Kidney (tissue), 14 donors: Measurements from ENCODE around the gene ZNF277. TPM values are rescaled to one million over a fixed set of nuclear protein-coding genes. Genes with fewer than 3 reads are reported as not detected.

ENCODE experiments used
- DNase-seq, 5 donors: peaks; one replicate each; pipeline ENCODE4 v3.0.0-alpha.2; 2013 to 2020
- FAIRE-seq: peaks from 2 replicates; lab custom pipeline; 2012; peaks lifted over from hg19 to GRCh38; lab: Jason Lieb, UNC
- H3K27ac ChIP-seq, 2 donors: one replicate each; pipeline ENCODE4 v1.7.0; 2013; ENCODE audit warnings: low read depth in 2 of 2, low read length in 2 of 2, inconsistent platforms in 1 of 2
- H3K27me3 ChIP-seq: one replicate; pipeline ENCODE4 v1.7.1; 2013; ENCODE audit warnings: low read length, inconsistent platforms; ENCODE audit not compliant: control insufficient read depth, insufficient read depth
- H3K36me3 ChIP-seq, 3 donors: one replicate each; pipeline versions ENCODE4 v1.7.0 to v1.7.1; 2013; ENCODE audit warnings: low read length in 3 of 3, control low read depth in 1 of 3, inconsistent platforms in 1 of 3; ENCODE audit not compliant: insufficient read depth in 3 of 3, control insufficient read depth in 2 of 3
- H3K4me1 ChIP-seq, 3 donors: one replicate each; pipeline versions ENCODE4 v1.7.0 to v1.7.1; 2013; ENCODE audit warnings: low read length in 3 of 3, inconsistent platforms in 1 of 3, low read depth in 1 of 3; ENCODE audit not compliant: control insufficient read depth in 2 of 3, insufficient read depth in 2 of 3
- H3K4me3 ChIP-seq, 3 donors: one replicate each; pipeline versions ENCODE4 v1.7.0 to v1.8.1; 2013; ENCODE audit warnings: low read length in 3 of 3, control low read depth in 1 of 3, inconsistent platforms in 1 of 3
- H3K9ac ChIP-seq, 3 donors: one replicate each; pipeline versions ENCODE4 v1.7.0 to v1.7.1; 2013; ENCODE audit warnings: low read length in 3 of 3, control low read depth in 1 of 3, inconsistent platforms in 1 of 3
- H3K9me3 ChIP-seq, 3 donors: one replicate each; pipeline versions ENCODE4 v1.7.0 to v1.7.1; 2013; ENCODE audit warnings: low read length in 3 of 3, control low read depth in 1 of 3, inconsistent platforms in 1 of 3; ENCODE audit not compliant: control insufficient read depth in 2 of 3, insufficient read depth in 1 of 3
- intact Hi-C: fragments of 100-400 bp; cut with DNase I; formaldehyde crosslinking; loops from one replicate; pipeline ENCODE4 v1.11.1; 2022
- polyA plus RNA-seq: library from polyadenylated mRNA; stranded (reverse); fragments of 350-450 nt; fragmentation: Illumina TruSeq; extraction: RNeasy Lipid Tissue Mini Kit (QIAGEN cat#74804); gene quantifications from one replicate; pipeline ENCODE4 v1.2.3, GENCODE V29; 2014; ENCODE audit warnings: low read depth, low replicate concordance; ENCODE audit not compliant: insufficient read depth
- total RNA-seq: library from RNA; stranded (reverse); fragmentation: NEBNext Ultra II Directional; extraction: Animal tissue kit (Norgen Biotek cat#: 25700); gene quantifications from one replicate; pipeline ENCODE4 v1.2.1, GENCODE V29; 2021
- TF ChIP-seq, protein P1 (sequence below): IDR thresholded peaks from 3 replicates; pipeline ENCODE4 v1.5.1; 2012; ENCODE audit warnings: mild to moderate bottlenecking, moderate library complexity, borderline replicate concordance; ENCODE audit not compliant: insufficient read depth; ENCODE audit errors: extremely low read depth
- donor health status: control.
- donor health status: control.
- donor health status: control.
- donor health status: control.
- donor health status: control.
- donor health status: DM: yes; HTN: yes; CAD: no.
- donor health status: Normal renal cell carcinoma (clear cell type).

ZNF277 gene
- total and polyA plus RNA-seq, 2 donors from 2014 or later, result 18.7 to 25.0 TPM

DNA sequence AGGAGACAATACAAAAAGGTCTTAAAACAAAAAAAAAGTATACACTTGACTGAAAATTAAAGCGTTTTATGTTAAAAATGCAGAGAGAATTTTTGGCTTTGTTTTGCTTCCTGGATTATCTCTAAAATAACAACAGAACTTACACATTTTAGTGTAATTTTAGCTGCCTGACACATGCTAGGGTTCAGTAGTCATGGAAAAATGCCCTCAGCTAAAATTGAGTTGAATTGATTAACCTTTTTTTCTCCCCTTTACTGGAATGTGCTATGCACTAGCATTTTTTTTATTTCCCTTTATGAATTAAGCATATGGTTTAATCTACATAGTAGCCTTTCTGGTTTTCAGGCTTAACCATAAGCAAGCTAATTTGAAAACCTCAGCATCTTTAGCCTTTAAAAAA lies 89.9 kb downstream of the ZNF277 start:
- peak in 2 of 5 donors; percentile 55 to 60 for DNase-seq
- Histone ChIP-seq H3K4me3 (no peak overlapping the region), H3K27me3 (no peaks in the 10 kb centered on the region), H3K36me3 (no peaks in the 10 kb centered on the region), H3K4me1 (no peaks in the 10 kb centered on the region), H3K9me3 (no peaks in the 10 kb centered on the region), H3K9ac (no peak overlapping the region), H3K27ac (no peak overlapping the region)
- TF ChIP-seq, protein P1, sequence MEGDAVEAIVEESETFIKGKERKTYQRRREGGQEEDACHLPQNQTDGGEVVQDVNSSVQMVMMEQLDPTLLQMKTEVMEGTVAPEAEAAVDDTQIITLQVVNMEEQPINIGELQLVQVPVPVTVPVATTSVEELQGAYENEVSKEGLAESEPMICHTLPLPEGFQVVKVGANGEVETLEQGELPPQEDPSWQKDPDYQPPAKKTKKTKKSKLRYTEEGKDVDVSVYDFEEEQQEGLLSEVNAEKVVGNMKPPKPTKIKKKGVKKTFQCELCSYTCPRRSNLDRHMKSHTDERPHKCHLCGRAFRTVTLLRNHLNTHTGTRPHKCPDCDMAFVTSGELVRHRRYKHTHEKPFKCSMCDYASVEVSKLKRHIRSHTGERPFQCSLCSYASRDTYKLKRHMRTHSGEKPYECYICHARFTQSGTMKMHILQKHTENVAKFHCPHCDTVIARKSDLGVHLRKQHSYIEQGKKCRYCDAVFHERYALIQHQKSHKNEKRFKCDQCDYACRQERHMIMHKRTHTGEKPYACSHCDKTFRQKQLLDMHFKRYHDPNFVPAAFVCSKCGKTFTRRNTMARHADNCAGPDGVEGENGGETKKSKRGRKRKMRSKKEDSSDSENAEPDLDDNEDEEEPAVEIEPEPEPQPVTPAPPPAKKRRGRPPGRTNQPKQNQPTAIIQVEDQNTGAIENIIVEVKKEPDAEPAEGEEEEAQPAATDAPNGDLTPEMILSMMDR, result no peak
- peak; percentile 71 for FAIRE-seq
- intact Hi-C loops, result no loop called here

- Histone ChIP-seq H3K27me3 (no peaks in the 10 kb centered on the region), H3K9me3 (no peaks in the 10 kb centered on the region), H3K4me3 (no peak overlapping the region), H3K27ac (no peak overlapping the region), H3K4me1 (no peaks in the 10 kb centered on the region), H3K9ac (no peak overlapping the region), H3K36me3 (no peaks in the 10 kb centered on the region)
- TF ChIP-seq, protein P1, result no peak
- intact Hi-C loops, result no loop called here
- DNase-seq (no peak), FAIRE-seq (no peak)
Measured at GRCh38 chr7:112297681-112298080, 91.2 kb downstream of the ZNF277 start.

- intact Hi-C loops, result no loop called here
- TF ChIP-seq, protein P1, result no peak
Measured at GRCh38 chr7:112298543-112299100, 92.1 kb downstream of the ZNF277 start.

DNA sequence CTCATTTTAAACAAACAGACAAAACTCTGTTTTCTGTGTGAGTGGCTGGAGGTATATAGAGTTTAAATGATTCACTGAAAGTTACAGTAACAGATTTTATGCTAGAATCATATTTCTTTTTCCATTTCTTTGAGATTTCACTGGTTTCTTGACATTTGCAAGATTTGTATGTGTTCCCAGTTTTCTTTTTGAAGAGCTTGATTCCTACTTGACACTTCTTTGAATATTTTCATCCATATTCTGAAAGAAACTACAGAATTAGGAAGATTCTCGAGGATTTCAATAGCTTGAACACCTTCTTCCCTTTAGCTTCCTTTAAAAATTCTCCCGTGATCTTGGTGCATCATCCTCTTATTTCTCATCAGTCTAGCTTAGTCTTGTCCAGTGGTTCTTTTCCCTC lies 93.6 kb downstream of the ZNF277 start:
- Histone ChIP-seq H3K9me3 (no peaks in the 10 kb centered on the region), H3K9ac (no peak overlapping the region), H3K27me3 (no peaks in the 10 kb centered on the region), H3K36me3 (no peaks in the 10 kb centered on the region), H3K27ac (no peak overlapping the region), H3K4me1 (no peaks in the 10 kb centered on the region), H3K4me3 (no peak overlapping the region)
- TF ChIP-seq, protein P1, result no peak
- intact Hi-C loops, result no loop called here
- DNase-seq (no peak), FAIRE-seq (no peak)

More at GRCh38 chr7:112298543-112299100, 92.1 kb downstream of the ZNF277 start:
- H3K27ac ChIP-seq, result no peak overlapping the region
- H3K4me3 ChIP-seq, result no peak overlapping the region
- H3K36me3 ChIP-seq, result no peaks in the 10 kb centered on the region
- no peak overlapping the region for H3K9ac ChIP-seq
- no peak for FAIRE-seq
- H3K4me1 ChIP-seq, result no peaks in the 10 kb centered on the region
- DNase-seq, result no peak
- no peaks in the 10 kb centered on the region for H3K27me3 ChIP-seq
- no peaks in the 10 kb centered on the region for H3K9me3 ChIP-seq
